ENCODE results near the gene KLHL22.

The KLHL22 gene

DNA sequence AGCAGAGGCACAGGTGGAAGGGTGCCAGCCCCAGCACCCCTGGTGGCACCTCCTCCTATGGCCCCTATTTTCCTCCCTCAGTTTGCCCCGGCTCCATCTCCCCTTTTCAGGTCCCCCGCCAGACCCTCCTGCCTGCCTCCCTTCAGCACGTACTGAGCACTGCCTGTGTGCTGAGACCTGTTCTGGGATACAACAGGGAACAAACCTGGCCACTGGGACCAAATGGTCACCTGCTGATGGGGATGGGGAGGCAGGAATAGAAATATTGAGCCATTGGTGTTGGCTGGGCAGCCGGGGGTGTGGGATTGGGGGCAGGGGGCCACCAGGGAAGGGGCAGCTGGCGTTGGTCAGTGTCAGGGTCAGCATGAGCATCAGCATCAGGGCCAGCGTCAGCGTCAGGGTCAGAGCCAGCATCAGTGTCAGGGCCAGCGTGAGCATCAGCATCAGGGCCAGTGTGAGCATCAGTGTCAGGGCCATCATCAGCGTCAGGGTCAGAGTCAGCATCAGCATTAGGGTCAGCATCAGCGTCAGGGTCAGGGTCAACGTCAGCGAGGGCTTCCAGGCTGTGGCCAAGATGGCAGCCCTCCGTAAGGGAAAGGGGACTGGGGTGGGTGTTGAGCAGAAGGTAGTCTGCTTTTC lies 94.1 kb downstream of the KLHL22 start:
- DNase-seq (ENCODE audit: low read depth, low spot score), result no peak
- Histone ChIP-seq H3K9ac (ENCODE audit: insufficient read length) (no peak overlapping the region), H3K27ac (no peak overlapping the region), H3K36me3 (ENCODE audit: insufficient read depth, low read length) (peaks cover 13% of the 10 kb centered on the region; the same call in 1 of the 2 replicates), H3K4me3 (no peak overlapping the region), H3K9me3 (ENCODE audit: low read depth, low read length) (no peaks in the 10 kb centered on the region)
- TF ChIP-seq POLR2AphosphoS5 (IDR thresholded peaks at IDR 0.05; ENCODE audit: borderline replicate concordance, low read depth, low read length) (no peak), FOXP2 (optimal IDR thresholded peaks at IDR 0.05; ENCODE audit: control extremely low read depth, extremely low read length, insufficient read depth) (no peak), EZH2 (IDR thresholded peaks at IDR 0.05) (no peak)

DNA sequence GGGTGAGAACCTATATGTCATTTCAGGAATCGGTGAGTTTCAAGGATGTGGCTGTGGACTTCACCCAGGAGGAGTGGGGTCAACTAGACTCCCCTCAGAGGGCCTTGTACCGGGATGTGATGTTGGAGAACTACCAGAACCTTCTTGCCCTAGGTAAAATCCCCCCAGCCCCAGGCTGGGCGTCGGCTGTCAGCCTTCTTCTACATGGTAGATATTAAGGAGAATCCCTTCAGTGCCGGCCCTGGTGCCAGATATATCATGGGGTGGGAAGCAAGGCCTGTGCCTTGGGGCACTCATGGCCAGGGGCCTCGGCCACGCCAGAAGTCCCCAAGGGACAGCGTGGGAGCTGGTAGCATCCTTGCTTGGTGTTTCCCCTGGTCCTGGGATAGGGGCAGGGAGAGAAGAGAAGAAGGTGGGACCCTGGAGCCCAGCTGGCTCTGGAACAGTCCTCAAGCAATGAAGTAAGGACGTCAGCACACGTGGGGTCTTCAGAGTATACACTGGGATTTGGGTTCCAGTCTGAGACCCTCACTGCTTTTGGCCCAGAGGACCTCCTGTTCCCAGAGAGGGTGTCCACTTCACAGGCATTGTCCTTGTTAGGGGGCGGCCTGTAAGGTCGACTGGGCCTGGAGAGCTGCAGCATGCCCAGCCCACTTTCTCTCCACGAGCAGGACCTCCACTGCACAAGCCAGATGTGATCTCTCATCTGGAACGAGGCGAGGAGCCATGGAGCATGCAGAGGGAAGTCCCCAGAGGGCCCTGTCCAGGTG lies 94.8 kb downstream of the KLHL22 start:
- Histone ChIP-seq H3K9me3 (ENCODE audit: low read depth, low read length) (no peaks in the 10 kb centered on the region), H3K4me3 (no peak overlapping the region), H3K36me3 (ENCODE audit: insufficient read depth, low read length) (peaks cover 13% of the 10 kb centered on the region; the same call in 1 of the 2 replicates), H3K27ac (no peak overlapping the region), H3K9ac (ENCODE audit: insufficient read length) (no peak overlapping the region)
- no peak for TF ChIP-seq FOXP2 (optimal IDR thresholded peaks at IDR 0.05; ENCODE audit: control extremely low read depth, extremely low read length, insufficient read depth)
- no peak for TF ChIP-seq EZH2 (IDR thresholded peaks at IDR 0.05)
- TF ChIP-seq POLR2AphosphoS5 (IDR thresholded peaks at IDR 0.05; ENCODE audit: borderline replicate concordance, low read depth, low read length), result no peak
- no peak for DNase-seq (ENCODE audit: low read depth, low spot score)

DNA sequence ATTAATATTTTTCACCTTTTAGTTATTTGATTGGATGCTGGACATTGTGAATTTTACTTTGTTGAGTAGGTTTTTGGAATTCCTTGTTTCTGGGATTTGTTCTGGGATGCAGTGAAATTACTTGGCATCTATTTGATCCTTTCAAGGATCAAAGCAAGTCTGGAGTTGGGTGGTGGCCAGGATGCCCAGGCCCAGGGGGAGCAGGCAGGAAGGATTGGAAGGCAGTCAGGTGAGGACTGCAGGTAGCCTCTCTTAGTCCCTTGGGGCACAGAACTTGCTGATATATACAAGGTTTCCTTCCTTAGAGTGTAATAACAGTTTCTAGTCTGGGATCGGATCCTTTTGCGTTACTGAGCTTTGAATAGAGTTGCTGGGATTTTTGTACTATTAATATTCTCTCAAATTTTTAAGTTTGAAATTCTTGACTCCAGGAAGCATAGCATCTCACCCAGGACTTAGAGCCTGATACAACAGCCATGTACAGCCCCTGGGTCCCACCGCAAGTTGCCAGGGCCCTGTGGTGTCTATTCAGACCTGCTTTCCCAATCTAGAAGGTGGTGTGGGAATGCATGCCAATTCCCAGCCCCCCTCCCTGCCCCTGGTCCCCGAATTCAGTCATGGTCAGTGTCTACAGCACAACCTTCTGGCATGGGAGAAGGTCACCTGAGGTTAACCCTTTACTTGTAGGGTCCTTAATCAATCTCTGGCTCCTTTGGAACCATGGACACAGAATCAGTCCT lies 95.6 kb downstream of the KLHL22 start:
- H3K4me3 ChIP-seq, result no peak overlapping the region
- no peak for DNase-seq (ENCODE audit: low read depth, low spot score)
- H3K36me3 ChIP-seq (ENCODE audit: insufficient read depth, low read length), result peaks cover 13% of the 10 kb centered on the region; the same call in 1 of the 2 replicates
- H3K9me3 ChIP-seq (ENCODE audit: low read depth, low read length), result no peaks in the 10 kb centered on the region
- H3K9ac ChIP-seq (ENCODE audit: insufficient read length), result no peak overlapping the region
- TF ChIP-seq EZH2 (IDR thresholded peaks at IDR 0.05) (no peak), POLR2AphosphoS5 (IDR thresholded peaks at IDR 0.05; ENCODE audit: borderline replicate concordance, low read depth, low read length) (no peak), FOXP2 (optimal IDR thresholded peaks at IDR 0.05; ENCODE audit: control extremely low read depth, extremely low read length, insufficient read depth) (no peak)
- H3K27ac ChIP-seq, result no peak overlapping the region

DNA sequence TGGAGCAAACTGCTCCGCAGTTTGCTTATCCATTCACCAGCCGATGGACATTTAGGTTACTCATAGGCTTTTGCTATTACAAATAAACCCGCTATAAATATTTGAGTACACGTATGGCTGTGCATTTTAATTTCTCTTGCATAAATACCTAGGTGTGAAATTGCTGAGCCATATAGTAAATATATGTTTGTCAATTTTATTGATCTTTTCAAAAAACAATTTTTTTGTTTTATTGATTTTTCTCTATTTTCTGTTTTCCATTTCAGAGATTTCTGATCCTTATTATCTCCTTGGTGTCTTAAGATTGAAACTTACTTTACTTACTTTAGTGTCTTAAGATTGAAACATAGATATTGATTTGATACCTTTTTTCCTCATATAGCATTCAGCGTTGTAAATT lies 97.2 kb downstream of the KLHL22 start:
- H3K36me3 ChIP-seq (ENCODE audit: insufficient read depth, low read length), result peaks cover 10% of the 10 kb centered on the region; the same call in 1 of the 2 replicates
- DNase-seq (ENCODE audit: low read depth, low spot score), result no peak
- TF ChIP-seq POLR2AphosphoS5 (IDR thresholded peaks at IDR 0.05; ENCODE audit: borderline replicate concordance, low read depth, low read length) (no peak), FOXP2 (optimal IDR thresholded peaks at IDR 0.05; ENCODE audit: control extremely low read depth, extremely low read length, insufficient read depth) (no peak), EZH2 (IDR thresholded peaks at IDR 0.05) (no peak)
- no peak overlapping the region for H3K9ac ChIP-seq (ENCODE audit: insufficient read length)
- H3K9me3 ChIP-seq (ENCODE audit: low read depth, low read length), result no peaks in the 10 kb centered on the region
- no peak overlapping the region for H3K27ac ChIP-seq
- no peak overlapping the region for H3K4me3 ChIP-seq

DNA sequence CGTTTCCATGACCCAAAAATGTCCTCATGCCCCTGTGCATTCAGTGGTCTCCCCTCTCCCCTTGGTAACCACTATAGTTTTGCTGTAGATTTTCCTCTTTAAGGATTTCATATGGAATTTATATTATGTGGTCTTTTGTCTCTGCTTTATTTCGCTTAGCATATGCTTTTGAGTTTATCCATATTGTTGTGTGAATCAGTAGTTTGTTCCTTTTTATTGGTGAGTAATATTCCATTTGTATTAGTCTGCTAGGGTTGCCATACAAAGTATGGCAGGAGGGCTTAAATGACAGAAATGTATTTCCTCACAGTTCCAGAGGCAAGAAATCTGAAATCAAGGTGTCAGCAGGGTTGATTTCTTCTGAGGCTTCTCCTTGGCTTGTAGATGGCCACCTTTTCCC lies 98.1 kb downstream of the KLHL22 start:
- no peak for TF ChIP-seq FOXP2 (optimal IDR thresholded peaks at IDR 0.05; ENCODE audit: control extremely low read depth, extremely low read length, insufficient read depth)
- no peak for TF ChIP-seq EZH2 (IDR thresholded peaks at IDR 0.05)
- TF ChIP-seq POLR2AphosphoS5 (IDR thresholded peaks at IDR 0.05; ENCODE audit: borderline replicate concordance, low read depth, low read length), result no peak
- no peaks in the 10 kb centered on the region for H3K9me3 ChIP-seq (ENCODE audit: low read depth, low read length)
- no peak overlapping the region for H3K27ac ChIP-seq
- peaks cover 10% of the 10 kb centered on the region; the same call in 1 of the 2 replicates for H3K36me3 ChIP-seq (ENCODE audit: insufficient read depth, low read length)
- H3K9ac ChIP-seq (ENCODE audit: insufficient read length), result no peak overlapping the region
- DNase-seq (ENCODE audit: low read depth, low spot score), result no peak
- H3K4me3 ChIP-seq, result no peak overlapping the region

DNA sequence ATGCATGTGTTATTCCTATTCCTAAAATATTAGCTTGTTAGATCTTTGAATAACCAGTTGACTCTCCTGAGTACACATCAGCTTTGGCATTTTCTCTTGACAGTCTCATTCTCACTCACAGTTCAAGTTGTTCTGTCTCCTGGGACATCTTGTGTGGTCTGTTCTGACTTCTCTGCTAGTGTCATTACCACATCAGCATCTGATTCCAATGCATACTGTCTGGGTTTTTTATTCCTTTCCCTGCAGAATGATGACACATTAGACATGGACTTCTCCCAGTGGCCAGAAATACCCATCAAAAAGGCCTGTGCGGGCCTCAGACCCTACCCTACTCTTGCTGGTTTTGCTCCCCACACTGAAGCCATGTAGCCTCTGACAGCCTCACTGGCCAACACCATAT lies 99.0 kb downstream of the KLHL22 start:
- Histone ChIP-seq H3K4me3 (no peak overlapping the region), H3K27ac (no peak overlapping the region), H3K36me3 (ENCODE audit: insufficient read depth, low read length) (peaks cover 10% of the 10 kb centered on the region; the same call in 1 of the 2 replicates), H3K9me3 (ENCODE audit: low read depth, low read length) (no peaks in the 10 kb centered on the region), H3K9ac (ENCODE audit: insufficient read length) (no peak overlapping the region)
- no peak for DNase-seq (ENCODE audit: low read depth, low spot score)
- TF ChIP-seq EZH2 (IDR thresholded peaks at IDR 0.05), result no peak
- no peak for TF ChIP-seq POLR2AphosphoS5 (IDR thresholded peaks at IDR 0.05; ENCODE audit: borderline replicate concordance, low read depth, low read length)
- no peak for TF ChIP-seq FOXP2 (optimal IDR thresholded peaks at IDR 0.05; ENCODE audit: control extremely low read depth, extremely low read length, insufficient read depth)

DNA sequence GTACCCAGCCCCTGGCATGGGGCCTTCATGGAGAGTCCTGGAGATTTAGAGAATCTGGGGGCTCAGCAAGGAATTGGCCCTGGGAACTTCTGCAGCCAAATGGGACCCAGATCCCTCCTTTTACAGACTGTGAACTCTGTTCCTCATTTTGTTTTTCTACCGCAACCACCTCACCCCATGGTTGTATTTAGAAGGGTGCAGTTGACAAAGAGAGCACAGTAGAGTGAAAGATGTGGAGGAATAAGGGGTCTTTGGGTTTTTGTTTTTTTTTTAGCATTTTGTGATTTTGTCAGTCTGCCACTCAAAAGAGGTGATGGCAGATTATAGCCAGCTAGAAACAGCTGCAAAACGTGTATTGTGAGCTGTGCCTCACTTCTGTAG lies 99.7 kb downstream of the KLHL22 start:
- Histone ChIP-seq H3K36me3 (ENCODE audit: insufficient read depth, low read length) (peaks cover 4% of the 10 kb centered on the region; the same call in 1 of the 2 replicates), H3K9me3 (ENCODE audit: low read depth, low read length) (no peaks in the 10 kb centered on the region), H3K9ac (ENCODE audit: insufficient read length) (peak overlapping the region; percentile 26), H3K4me3 (peak overlapping the region; percentile 97; the same call in 1 of the 2 replicates), H3K27ac (no peak overlapping the region)
- DNase-seq (ENCODE audit: low read depth, low spot score), result no peak
- TF ChIP-seq FOXP2 (optimal IDR thresholded peaks at IDR 0.05; ENCODE audit: control extremely low read depth, extremely low read length, insufficient read depth) (no peak), POLR2AphosphoS5 (IDR thresholded peaks at IDR 0.05; ENCODE audit: borderline replicate concordance, low read depth, low read length) (no peak), EZH2 (IDR thresholded peaks at IDR 0.05) (no peak)
